Measurements from ENCODE around the gene OR2D2. TPM values are rescaled to one million over a fixed set of nuclear protein-coding genes. Genes with fewer than 3 reads are reported as not detected.
"Not testable (repeated sequence)": the region's sequence is repeated elsewhere in the genome, so short reads cannot be mapped to it uniquely, and the experiment has no call there.

Gene OR2D2
- polyA plus RNA-seq, 1 donor (not counting 4 experiments of a cell fraction or from before 2014, with no cell fraction given) = 0.14 TPM

DNA sequence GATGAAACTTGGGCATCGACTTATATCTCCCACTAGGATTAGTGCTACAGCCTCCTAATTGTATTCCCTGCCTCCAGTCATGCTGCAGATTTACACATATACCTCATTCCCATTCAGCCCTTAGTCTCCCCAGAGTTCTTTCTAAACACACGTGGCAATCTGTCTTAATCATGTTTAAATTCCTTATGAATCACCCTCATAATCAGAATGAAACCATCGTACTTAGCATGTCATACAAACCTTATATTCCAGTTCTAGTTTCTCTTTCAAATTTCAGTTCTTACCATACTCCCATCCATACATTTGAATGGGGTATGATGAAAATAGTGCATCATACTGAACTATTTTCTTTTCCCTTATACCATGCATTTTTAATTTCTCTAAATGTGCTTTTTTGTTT is 35.4 kb downstream of the OR2D2 start:
- no peak overlapping the region for H3K27ac ChIP-seq (ENCODE audit: control insufficient read depth, insufficient read depth, low read length)
- H3K4me3 ChIP-seq (ENCODE audit: control insufficient read depth in 2 of 3, extremely low read depth in 1 of 3, insufficient read depth in 2 of 3, low read depth in 1 of 3, low read length in 3 of 3) = no peak overlapping the region
- H3K4me1 ChIP-seq (ENCODE audit: control insufficient read depth, extremely low read depth, insufficient read depth, low read length) = no peaks in the 10 kb centered on the region
- H3K9me1 ChIP-seq (ENCODE audit: control insufficient read depth, extremely low read depth, insufficient read depth, low read length) = no peaks in the 10 kb centered on the region
- H3K9ac ChIP-seq (ENCODE audit: control insufficient read depth, extremely low read depth, insufficient read depth, low read length) = no peak overlapping the region
- H3K9me3 ChIP-seq (ENCODE audit: control insufficient read depth, low read depth, low read length) = no peaks in the 10 kb centered on the region
- no peaks in the 10 kb centered on the region for H3K36me3 ChIP-seq (ENCODE audit: control insufficient read depth in 2 of 2, extremely low read depth in 1 of 2, insufficient read depth in 2 of 2, low read length in 2 of 2)
- dilution Hi-C loops (cut with MboI; ENCODE audit: extremely low pct_ligation_motif_present, low sequenced_read_pairs) = no loop called here
- H4K20me1 ChIP-seq (ENCODE audit: control insufficient read depth, extremely low read depth, insufficient read depth, low read length) = no peaks in the 10 kb centered on the region
- TF ChIP-seq, protein P1, sequence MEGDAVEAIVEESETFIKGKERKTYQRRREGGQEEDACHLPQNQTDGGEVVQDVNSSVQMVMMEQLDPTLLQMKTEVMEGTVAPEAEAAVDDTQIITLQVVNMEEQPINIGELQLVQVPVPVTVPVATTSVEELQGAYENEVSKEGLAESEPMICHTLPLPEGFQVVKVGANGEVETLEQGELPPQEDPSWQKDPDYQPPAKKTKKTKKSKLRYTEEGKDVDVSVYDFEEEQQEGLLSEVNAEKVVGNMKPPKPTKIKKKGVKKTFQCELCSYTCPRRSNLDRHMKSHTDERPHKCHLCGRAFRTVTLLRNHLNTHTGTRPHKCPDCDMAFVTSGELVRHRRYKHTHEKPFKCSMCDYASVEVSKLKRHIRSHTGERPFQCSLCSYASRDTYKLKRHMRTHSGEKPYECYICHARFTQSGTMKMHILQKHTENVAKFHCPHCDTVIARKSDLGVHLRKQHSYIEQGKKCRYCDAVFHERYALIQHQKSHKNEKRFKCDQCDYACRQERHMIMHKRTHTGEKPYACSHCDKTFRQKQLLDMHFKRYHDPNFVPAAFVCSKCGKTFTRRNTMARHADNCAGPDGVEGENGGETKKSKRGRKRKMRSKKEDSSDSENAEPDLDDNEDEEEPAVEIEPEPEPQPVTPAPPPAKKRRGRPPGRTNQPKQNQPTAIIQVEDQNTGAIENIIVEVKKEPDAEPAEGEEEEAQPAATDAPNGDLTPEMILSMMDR (optimal IDR thresholded peaks at IDR 0.05 in 1 of 3, IDR thresholded peaks at IDR 0.05 in 1 of 3, conservative IDR thresholded peaks at IDR 0.05 in 1 of 3; ENCODE audit: extremely low read depth in 1 of 3, insufficient read depth in 2 of 3, low read length in 3 of 3) = no peak
- TF ChIP-seq EZH2 (IDR thresholded peaks at IDR 0.05; ENCODE audit: low read length) = no peak
- DNase-seq (ENCODE audit: low read depth, low spot score) = no peak
- H3K4me2 ChIP-seq (ENCODE audit: control insufficient read depth, extremely low read depth, insufficient read depth, low read depth, low read length) = no peak overlapping the region
- no peaks in the 10 kb centered on the region for H3K27me3 ChIP-seq (ENCODE audit: control insufficient read depth, extremely low read depth, insufficient read depth, low read length)
- H2AFZ ChIP-seq (ENCODE audit: control insufficient read depth, low read length) = no peak overlapping the region
- FAIRE-seq = no peak
- no peaks in the 10 kb centered on the region for H3K79me2 ChIP-seq (ENCODE audit: control insufficient read depth, insufficient read depth, low read length)

DNA sequence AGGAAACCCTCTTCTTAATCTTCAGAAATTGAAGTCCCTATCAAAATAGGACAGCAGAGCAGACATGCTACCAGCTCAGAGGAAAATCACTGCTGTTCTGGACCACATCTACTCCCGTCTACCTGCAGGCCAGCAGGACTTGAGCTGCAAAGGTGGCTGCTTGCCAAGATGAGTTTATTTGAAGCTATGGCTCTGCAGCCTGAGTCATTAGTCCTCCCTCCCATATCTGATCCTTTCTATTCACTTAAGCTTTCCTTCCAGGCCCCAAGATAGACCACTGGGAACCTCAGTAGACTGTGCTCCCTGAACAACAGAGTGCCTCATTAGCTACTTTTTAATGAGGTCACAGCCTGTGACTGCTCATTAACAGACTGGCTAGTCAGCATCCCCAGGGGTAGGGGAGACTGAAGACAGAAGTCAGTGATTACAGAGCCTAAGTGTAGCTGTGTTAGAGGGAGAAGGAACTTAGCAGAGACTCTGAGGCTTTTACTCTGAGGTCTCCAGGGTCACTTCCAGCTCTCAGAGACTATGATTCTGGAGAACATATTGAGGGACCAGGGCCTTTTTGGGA is 36.2 kb downstream of the OR2D2 start:
- H3K9ac ChIP-seq (ENCODE audit: control insufficient read depth, extremely low read depth, insufficient read depth, low read length) = no peak overlapping the region
- no peaks in the 10 kb centered on the region for H3K36me3 ChIP-seq (ENCODE audit: control insufficient read depth in 2 of 2, extremely low read depth in 1 of 2, insufficient read depth in 2 of 2, low read length in 2 of 2)
- FAIRE-seq (no peak), DNase-seq (ENCODE audit: low read depth, low spot score) (peak; percentile 15)
- dilution Hi-C loops (cut with MboI; ENCODE audit: extremely low pct_ligation_motif_present, low sequenced_read_pairs) = no loop called here
- TF ChIP-seq, protein P1 (optimal IDR thresholded peaks at IDR 0.05 in 1 of 3, IDR thresholded peaks at IDR 0.05 in 1 of 3, conservative IDR thresholded peaks at IDR 0.05 in 1 of 3; ENCODE audit: extremely low read depth in 1 of 3, insufficient read depth in 2 of 3, low read length in 3 of 3) = no peak
- TF ChIP-seq EZH2 (IDR thresholded peaks at IDR 0.05; ENCODE audit: low read length) = no peak
- H3K9me3 ChIP-seq (ENCODE audit: control insufficient read depth, low read depth, low read length) = no peaks in the 10 kb centered on the region
- H3K27ac ChIP-seq (ENCODE audit: control insufficient read depth, insufficient read depth, low read length) = no peak overlapping the region
- H3K4me2 ChIP-seq (ENCODE audit: control insufficient read depth, extremely low read depth, insufficient read depth, low read depth, low read length) = no peak overlapping the region
- H3K9me1 ChIP-seq (ENCODE audit: control insufficient read depth, extremely low read depth, insufficient read depth, low read length) = no peaks in the 10 kb centered on the region
- H3K27me3 ChIP-seq (ENCODE audit: control insufficient read depth, extremely low read depth, insufficient read depth, low read length) = no peaks in the 10 kb centered on the region
- no peak overlapping the region for H3K4me3 ChIP-seq (ENCODE audit: control insufficient read depth in 2 of 3, extremely low read depth in 1 of 3, insufficient read depth in 2 of 3, low read depth in 1 of 3, low read length in 3 of 3)
- no peaks in the 10 kb centered on the region for H3K79me2 ChIP-seq (ENCODE audit: control insufficient read depth, insufficient read depth, low read length)
- H2AFZ ChIP-seq (ENCODE audit: control insufficient read depth, low read length) = no peak overlapping the region
- H3K4me1 ChIP-seq (ENCODE audit: control insufficient read depth, extremely low read depth, insufficient read depth, low read length) = no peaks in the 10 kb centered on the region
- H4K20me1 ChIP-seq (ENCODE audit: control insufficient read depth, extremely low read depth, insufficient read depth, low read length) = no peaks in the 10 kb centered on the region

DNA sequence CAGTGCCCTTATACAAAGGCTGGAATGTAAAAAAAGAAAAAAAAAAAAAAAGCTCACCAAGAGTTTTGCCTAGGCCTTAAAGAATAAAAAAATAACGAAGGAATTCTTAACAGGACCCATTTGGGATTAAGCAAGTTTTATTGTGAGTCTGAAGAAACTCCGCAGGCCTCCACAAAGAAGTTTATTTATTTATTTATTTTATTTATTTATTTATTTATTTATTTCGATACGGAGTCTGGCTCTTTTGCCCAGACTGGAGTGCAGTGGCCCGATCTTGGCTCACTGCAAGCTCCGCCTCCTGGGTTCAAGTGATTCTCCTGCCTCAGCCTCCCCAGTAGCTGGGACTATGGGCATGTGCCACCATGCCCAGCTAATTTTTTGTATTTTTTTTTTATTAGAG is 37.5 kb downstream of the OR2D2 start:
- H3K4me3 ChIP-seq (ENCODE audit: control insufficient read depth in 2 of 3, extremely low read depth in 1 of 3, insufficient read depth in 2 of 3, low read depth in 1 of 3, low read length in 3 of 3); dilution Hi-C loops (cut with MboI; ENCODE audit: extremely low pct_ligation_motif_present, low sequenced_read_pairs); H3K79me2 ChIP-seq (ENCODE audit: control insufficient read depth, insufficient read depth, low read length); H4K20me1 ChIP-seq (ENCODE audit: control insufficient read depth, extremely low read depth, insufficient read depth, low read length); H3K9me1 ChIP-seq (ENCODE audit: control insufficient read depth, extremely low read depth, insufficient read depth, low read length); H3K4me1 ChIP-seq (ENCODE audit: control insufficient read depth, extremely low read depth, insufficient read depth, low read length); H3K27ac ChIP-seq (ENCODE audit: control insufficient read depth, insufficient read depth, low read length); H3K9me3 ChIP-seq (ENCODE audit: control insufficient read depth, low read depth, low read length); DNase-seq (ENCODE audit: low read depth, low spot score); H2AFZ ChIP-seq (ENCODE audit: control insufficient read depth, low read length); H3K36me3 ChIP-seq (ENCODE audit: control insufficient read depth in 2 of 2, extremely low read depth in 1 of 2, insufficient read depth in 2 of 2, low read length in 2 of 2); FAIRE-seq; H3K27me3 ChIP-seq (ENCODE audit: control insufficient read depth, extremely low read depth, insufficient read depth, low read length); H3K4me2 ChIP-seq (ENCODE audit: control insufficient read depth, extremely low read depth, insufficient read depth, low read depth, low read length); H3K9ac ChIP-seq (ENCODE audit: control insufficient read depth, extremely low read depth, insufficient read depth, low read length): not testable (repeated sequence)

All from keratinocyte (primary cell).